HEK293 (cell line): ENCODE data around the gene CCDC142.

ENCODE experiments used
- CTCF ChIA-PET: fragments of 350-600 bp; formaldehyde crosslinking; extraction: SDS; loops from one replicate; lab custom pipeline; 2021; ENCODE audit warnings: antibody characterized with exemption; lab: Yijun Ruan, JAX
- POLR2A ChIA-PET: fragments of 300-600 bp; formaldehyde crosslinking; extraction: SDS; loops from one replicate; lab custom pipeline; 2020; ENCODE audit warnings: antibody characterized with exemption, inconsistent platforms; lab: Yijun Ruan, JAX
- H3K27ac ChIP-seq: fragments of 200-500 bp; sonication (Bioruptor generic); 2 replicates; pipeline ENCODE4 v1.5.1; 2014; ENCODE audit warnings: low read depth, low read length, control low read depth, inconsistent platforms; ENCODE audit errors: extremely low read depth
- H3K36me3 ChIP-seq, 2 experiments: fragments of 200-500 bp in 1 of 2; sonication (Bioruptor generic) in 1 of 2; 1 replicate in 1 of 2; 2 replicates in 1 of 2; pipeline ENCODE4 v1.5.1; 2014 to 2017; ENCODE audit warnings: inconsistent platforms in 2 of 2, low read length in 2 of 2; ENCODE audit not compliant: control insufficient read depth in 2 of 2, insufficient read depth in 1 of 2
- H3K4me1 ChIP-seq: fragments of 200-500 bp; sonication (Bioruptor generic); 2 replicates; pipeline ENCODE4 v1.5.1; 2014; ENCODE audit warnings: mild to moderate bottlenecking, low read length, inconsistent platforms; ENCODE audit not compliant: control insufficient read depth, insufficient read depth
- H3K4me3 ChIP-seq: 2 replicates; pipeline ENCODE4 v1.5.1; 2011; ENCODE audit warnings: low read depth, mild to moderate bottlenecking, control low read depth, low read length, moderate library complexity
- H3K9me3 ChIP-seq: fragments of 200-500 bp; sonication (Bioruptor generic); 2 replicates; pipeline ENCODE4 v1.5.1; 2014; ENCODE audit warnings: low read depth, low read length, inconsistent platforms; ENCODE audit not compliant: control insufficient read depth, insufficient read depth
- EGR2 ChIP-seq: fragments of 450-650 bp; formaldehyde crosslinking; IDR thresholded peaks from 2 replicates; pipeline ENCODE4 v1.5.1; 2016; ENCODE audit warnings: low read depth, missing biosample characterization, missing genetic modification characterization
- GLI2 ChIP-seq: fragments of 450-650 bp; formaldehyde crosslinking; IDR thresholded peaks from 2 replicates; pipeline ENCODE4; 2017; ENCODE audit warnings: missing biosample characterization, missing genetic modification characterization, low read depth, borderline replicate concordance
- HIC1 ChIP-seq: fragments of 450-650 bp; formaldehyde crosslinking; IDR thresholded peaks from 2 replicates; pipeline ENCODE4 v1.5.1; 2016; ENCODE audit warnings: missing biosample characterization, missing genetic modification characterization
- KLF10 ChIP-seq: fragments of 450-650 bp; IDR thresholded peaks from 2 replicates; pipeline ENCODE4 v1.5.1; 2018; ENCODE audit warnings: missing biosample characterization, mild to moderate bottlenecking, missing genetic modification characterization
- KLF7 ChIP-seq: fragments of 450-650 bp; formaldehyde crosslinking; IDR thresholded peaks from 2 replicates; pipeline ENCODE4 v1.5.1; 2016; ENCODE audit warnings: missing biosample characterization, missing genetic modification characterization, borderline replicate concordance
- MEIS1 ChIP-seq: sonication (generic); formaldehyde crosslinking; IDR thresholded peaks from 2 replicates; pipeline ENCODE4 v1.8.1; 2022; ENCODE audit warnings: missing genetic modification reagents, mild to moderate bottlenecking, borderline replicate concordance
- PRDM10 ChIP-seq: fragments of 450-650 bp; formaldehyde crosslinking; IDR thresholded peaks from 2 replicates; pipeline ENCODE4 v1.5.1; 2016; ENCODE audit warnings: missing biosample characterization, missing genetic modification characterization
- PRDM6 ChIP-seq: fragments of 450-650 bp; formaldehyde crosslinking; IDR thresholded peaks from 2 replicates; pipeline ENCODE4 v1.5.1; 2017; ENCODE audit warnings: missing biosample characterization, missing genetic modification characterization
- TCF7L2 ChIP-seq: IDR thresholded peaks from 2 replicates; pipeline ENCODE4 v1.6.1; 2011; ENCODE audit warnings: low read depth, mild to moderate bottlenecking, inconsistent platforms, low read length, moderate library complexity, borderline replicate concordance
- ZBTB10 ChIP-seq: fragments of 450-650 bp; formaldehyde crosslinking; IDR thresholded peaks from 2 replicates; pipeline ENCODE4 v1.5.1; 2016; ENCODE audit warnings: missing biosample characterization, missing genetic modification characterization
- ZBTB6 ChIP-seq: fragments of 450-650 bp; formaldehyde crosslinking; IDR thresholded peaks from 2 replicates; pipeline ENCODE4 v1.5.1; 2017; ENCODE audit warnings: missing biosample characterization, missing genetic modification characterization
- ZBTB8A ChIP-seq: fragments of 450-650 bp; formaldehyde crosslinking; IDR thresholded peaks from 2 replicates; pipeline ENCODE4 v1.5.1; 2016; ENCODE audit warnings: missing biosample characterization, missing genetic modification characterization
- ZIC2 ChIP-seq: fragments of 450-650 bp; formaldehyde crosslinking; IDR thresholded peaks from 2 replicates; pipeline ENCODE4 v1.5.1; 2016; ENCODE audit warnings: missing biosample characterization, missing genetic modification characterization
- ZNF239 ChIP-seq: fragments of 450-650 bp; formaldehyde crosslinking; IDR thresholded peaks from 2 replicates; pipeline ENCODE4 v1.5.1; 2016; ENCODE audit warnings: missing biosample characterization, missing genetic modification characterization
- ZNF266 ChIP-seq: fragments of 450-650 bp; formaldehyde crosslinking; IDR thresholded peaks from 2 replicates; pipeline ENCODE4 v1.5.1; 2016; ENCODE audit warnings: missing biosample characterization, missing genetic modification characterization, low read depth
- ZNF280C ChIP-seq: fragments of 450-650 bp; formaldehyde crosslinking; IDR thresholded peaks from 2 replicates; pipeline ENCODE4 v1.5.1; 2016; ENCODE audit warnings: missing biosample characterization, missing genetic modification characterization
- ZNF416 ChIP-seq: fragments of 450-650 bp; formaldehyde crosslinking; IDR thresholded peaks from 2 replicates; pipeline ENCODE4 v1.5.1; 2016; ENCODE audit warnings: missing biosample characterization, missing genetic modification characterization
- ZNF639 ChIP-seq: fragments of 450-650 bp; formaldehyde crosslinking; IDR thresholded peaks from 2 replicates; pipeline ENCODE4 v1.5.1; 2016; ENCODE audit warnings: missing biosample characterization, missing genetic modification characterization
- ZNF660 ChIP-seq: fragments of 450-650 bp; IDR thresholded peaks from 2 replicates; pipeline ENCODE4 v1.5.1; 2018; ENCODE audit warnings: missing biosample characterization, mild to moderate bottlenecking, missing genetic modification characterization
- ZSCAN23 ChIP-seq: fragments of 450-650 bp; formaldehyde crosslinking; IDR thresholded peaks from 2 replicates; pipeline ENCODE4 v1.5.1; 2016; ENCODE audit warnings: missing biosample characterization, missing genetic modification characterization

CCDC142 gene

GRCh38 chr2:74482801-74483674, at the start of gene CCDC142, which contains the start of gene TTC31:
Gene CCDC142, minus strand, starts transcription at chr2:74482998. Its CDS starts 161 bp downstream, at chr2:74482837.
Gene TTC31, plus strand, starts transcription at chr2:74483081. Its CDS starts 15 bp downstream, at chr2:74483096.
- ChIA-PET POLR2A (interaction anchor here (1.0 to 4.0 kb wide), 16 partner anchors 11 to 746 kb away, joined by 3 to 37 read pairs (median 4); partner anchors contain the start of genes AUP1, DQX1, HTRA2 and INO80B), CTCF (interaction anchor here (0.7 to 5.0 kb wide), 20 partner anchors 8 to 136 kb away, joined by 3 to 72 read pairs (median 4); partner anchors contain the start of genes AUP1, HTRA2 and MRPL53)
- Histone ChIP-seq H3K9me3 (no peaks in the 10 kb centered on the region), H3K4me1 (no peaks in the 10 kb centered on the region), H3K27ac (peak within 1 kb of the TSS; percentile 74), H3K4me3 (peak within 1 kb of the TSS; percentile 92), H3K36me3 (peaks cover 41 to 47% of the 10 kb centered on the region in 2 experiments)
- TF ChIP-seq ZNF239 (tag by site-specific recombination), result no peak
- TF ChIP-seq ZNF416 (tag by site-specific recombination), result no peak
- no peak for TF ChIP-seq GLI2 (tag by site-specific recombination)
- no peak for TF ChIP-seq ZSCAN23 (tag by site-specific recombination)
- no peak for TF ChIP-seq TCF7L2
- no peak for TF ChIP-seq ZNF639 (tag by site-specific recombination)
- TF ChIP-seq PRDM6, result no peak
- 0 out of 2 replicates have a peak, but pooled peaks have one; percentile 34 for TF ChIP-seq ZBTB10 (tag by site-specific recombination)
- no peak for TF ChIP-seq ZNF266 (tag by site-specific recombination)
- no peak; the same call in 1 of the 2 replicates for TF ChIP-seq KLF10 (tag by site-specific recombination)
- peak; percentile 85 for TF ChIP-seq PRDM10 (tag by site-specific recombination)
- peak; percentile 41; the same call in 1 of the 2 replicates for TF ChIP-seq ZNF660 (tag by site-specific recombination)
- TF ChIP-seq ZIC2, result no peak; the same call in 1 of the 2 replicates
- TF ChIP-seq ZBTB8A (tag by site-specific recombination), result peak; percentile 78
- no peak for TF ChIP-seq MEIS1
- TF ChIP-seq ZBTB6 (tag by site-specific recombination), result no peak
- TF ChIP-seq HIC1 (tag by site-specific recombination), result peak; percentile 83
- TF ChIP-seq ZNF280C (tag by site-specific recombination), result no peak
- peak; percentile 3; the same call in 1 of the 2 replicates for TF ChIP-seq EGR2 (tag by site-specific recombination)
- 0 out of 2 replicates have a peak, but pooled peaks have one; percentile 84 for TF ChIP-seq KLF7
